GM12878 (cell line): ENCODE measurements around the gene TMEM120B. TPM values are rescaled to one million over a fixed set of nuclear protein-coding genes. Genes with fewer than 3 reads are reported as not detected.

Experiments used
- ATAC-seq: fragments of 200-7000 bp; cut with Tn5 transposase; 3 replicates; pipeline ENCODE4 v1.9.1; 2020; ENCODE audit warnings: mild to moderate bottlenecking, moderate library complexity
- BruUV-seq: library from RNA; stranded (reverse); fragments of 400-500 nt; replicated peaks from 2 replicates; lab custom pipeline; 2021; lab: Mats Ljungman, UMichigan
- CTCF ChIA-PET: fragments of 300-600 bp; sonication (Branson Sonifier 250); formaldehyde crosslinking; extraction: SDS; loops from one replicate; lab custom pipeline; 2021; ENCODE audit warnings: inconsistent platforms; lab: Yijun Ruan, JAX
- POLR2A ChIA-PET: fragments of 350-600 bp; formaldehyde crosslinking; extraction: SDS; loops from one replicate; lab custom pipeline; 2021; ENCODE audit warnings: inconsistent platforms; lab: Charles Lee
- RAD21 ChIA-PET: fragments of 300-600 bp; sonication (Branson Sonifier 250); formaldehyde crosslinking; loops from one replicate; lab custom pipeline; 2023; ENCODE audit warnings: antibody characterized with exemption; ENCODE audit not compliant: unreplicated experiment; lab: Charles Lee
- SMC1A ChIA-PET: fragments of 300-600 bp; sonication (Branson Sonifier 250); formaldehyde crosslinking; loops from one replicate; lab custom pipeline; 2023; ENCODE audit not compliant: unreplicated experiment, uncharacterized antibody; lab: Charles Lee
- DNase-seq: peaks from one replicate; pipeline ENCODE4 v3.0.0-alpha.2; 2011; ENCODE audit warnings: low read depth, low spot score
- FAIRE-seq: peaks from 3 replicates; lab custom pipeline; 2011; peaks lifted over from hg19 to GRCh38; lab: Jason Lieb, UNC
- H2AFZ ChIP-seq: 2 replicates; pipeline ENCODE4 v1.6.0; 2011; ENCODE audit warnings: low read depth, low read length, control low read depth; ENCODE audit not compliant: control insufficient read depth
- H3K27ac ChIP-seq: 2 replicates; pipeline ENCODE4 v1.5.1; 2011; ENCODE audit warnings: control low read depth; ENCODE audit not compliant: control insufficient read depth, insufficient read depth
- H3K27me3 ChIP-seq, 2 experiments: replicated peaks in 1 of 2; 2 replicates each; pipeline versions ENCODE4 v1.6.0 to v1.6.1; 2011; ENCODE audit warnings: low read length in 1 of 2; ENCODE audit not compliant: control insufficient read depth in 2 of 2, insufficient read depth in 2 of 2
- H3K36me3 ChIP-seq, 2 experiments: 2 replicates each; pipeline ENCODE4 v1.5.1; 2011; ENCODE audit warnings: low read length in 1 of 2; ENCODE audit not compliant: control insufficient read depth in 2 of 2, insufficient read depth in 2 of 2
- H3K4me1 ChIP-seq: 2 replicates; pipeline ENCODE4 v1.6.1; 2011; ENCODE audit warnings: mild to moderate bottlenecking, low read length, moderate library complexity, mixed read lengths; ENCODE audit not compliant: control insufficient read depth, insufficient read depth
- H3K4me2 ChIP-seq: 2 replicates; pipeline ENCODE4 v1.6.0; 2011; ENCODE audit warnings: control low read depth; ENCODE audit not compliant: control insufficient read depth, insufficient read depth
- H3K4me3 ChIP-seq: fragments of 200-600 bp; sonication (generic); 2 replicates; pipeline ENCODE4 v1.5.1; 2016
- H3K79me2 ChIP-seq: 2 replicates; pipeline ENCODE4 v1.6.0; 2011; ENCODE audit warnings: low read length; ENCODE audit not compliant: control insufficient read depth, insufficient read depth
- H3K9ac ChIP-seq: 2 replicates; pipeline ENCODE4 v1.8.0; 2011; ENCODE audit warnings: low read length, control low read depth, mixed read lengths; ENCODE audit not compliant: control insufficient read depth, insufficient read depth
- H3K9me3 ChIP-seq: replicated peaks from 3 replicates; pipeline ENCODE4 v1.5.1; 2011; ENCODE audit warnings: mild to moderate bottlenecking, low read length; ENCODE audit not compliant: control insufficient read depth, insufficient read depth
- H4K20me1 ChIP-seq: 2 replicates; pipeline ENCODE4 v1.6.0; 2011; ENCODE audit not compliant: control insufficient read depth, insufficient read depth
- ASH2L ChIP-seq: fragments of 300-600, 200-600 bp; sonication (generic); IDR thresholded peaks from 2 replicates; pipeline ENCODE4 v1.6.1; 2017; ENCODE audit warnings: low read depth, mild to moderate bottlenecking, borderline replicate concordance
- BHLHE40 ChIP-seq, 2 experiments: fragments of 450-650 bp in 1 of 2; IDR thresholded peaks; 2 replicates each; pipeline ENCODE4 v1.6.1; 2011 to 2017; ENCODE audit warnings: low read depth in 2 of 2, borderline replicate concordance in 1 of 2, improper control_type of control experiment in 1 of 2, low read length in 1 of 2, mild to moderate bottlenecking in 1 of 2
- NBN ChIP-seq: fragments of 450-650 bp; IDR thresholded peaks from 2 replicates; pipeline ENCODE4 v1.6.1; 2016
- RUNX3 ChIP-seq: IDR thresholded peaks from 2 replicates; pipeline ENCODE4 v1.6.1; 2012; ENCODE audit warnings: low read length, inconsistent platforms
- TBL1XR1 ChIP-seq: IDR thresholded peaks from 2 replicates; pipeline ENCODE4 v1.6.1; 2012; ENCODE audit warnings: low read depth, low read length, improper control_type of control experiment
- WGBS: methylation state at CpG from one replicate; pipeline ENCODE4 v1.1.6; 2016; ENCODE audit warnings: low lambda C conversion rate; ENCODE audit not compliant: insufficient replicate concordance, insufficient coverage; ENCODE audit errors: missing lambda C conversion rate; 5-methylcytosine and 5-hydroxymethylcytosine counted together
- in situ Hi-C: fragments of 300-500 bp; cut with MboI; formaldehyde crosslinking; loops from 9 replicates; pipeline ENCODE4 v1.14.3; 2018; ENCODE audit warnings: mixed read lengths
- intact Hi-C: fragments of 100-400 bp; cut with micrococcal nuclease; formaldehyde crosslinking; loops from one replicate; pipeline ENCODE4 v1.14.2; 2022; ENCODE audit not compliant: unreplicated experiment
- polyA plus RNA-seq, 11 experiments: library from polyadenylated mRNA; depleted of rRNA in 4 of 11; unstranded in 6 of 11; stranded (reverse) in 5 of 11; fragments of >200 nt; fragmentation: Nextera tagmentation in 4 of 11; fragmentation: Illumina TruSeq in 1 of 11; extraction: Ambion mirVana in 4 of 11; extraction: Trizol in 1 of 11; gene quantifications; 1 replicate in 1 of 11; 2 replicates in 10 of 11; pipeline versions ENCODE4 v1.2.1 to v1.2.3, GENCODE V29; 2011 to 2016; ENCODE audit warnings: inconsistent platforms in 2 of 11, missing spikeins in 2 of 11, low read depth in 1 of 11
- total RNA-seq, 4 experiments: library from RNA; depleted of rRNA in 3 of 4; stranded (reverse); fragments of >200 nt in 3 of 4; fragmentation: Illumina TruSeq in 1 of 4; extraction: Trizol in 1 of 4; gene quantifications; 2 replicates each; pipeline versions ENCODE4 v1.2.1 to v1.2.3, GENCODE V29; 2013 to 2021
- TF ChIP-seq, protein P1 (sequence below): fragments of 450-650 bp; IDR thresholded peaks from 2 replicates; pipeline ENCODE4 v1.6.1; 2017; ENCODE audit warnings: mild to moderate bottlenecking
- TF ChIP-seq, protein P2 (sequence below): IDR thresholded peaks from 2 replicates; pipeline ENCODE4 v1.6.1; 2011; ENCODE audit warnings: mild to moderate bottlenecking, low read depth, low read length, moderate library complexity; ENCODE audit not compliant: insufficient replicate concordance
- TF ChIP-seq, protein P3 (sequence below): fragments of 450-650 bp; IDR thresholded peaks from 2 replicates; pipeline ENCODE4 v1.6.1; 2017; ENCODE audit warnings: borderline replicate concordance

The TMEM120B gene
- total and polyA plus RNA-seq, 10 of the 15 experiments (the other 5 are each of a cell fraction or from before 2014, with no cell fraction given) = 4.0 to 26.2 (median 9.2) TPM

DNA sequence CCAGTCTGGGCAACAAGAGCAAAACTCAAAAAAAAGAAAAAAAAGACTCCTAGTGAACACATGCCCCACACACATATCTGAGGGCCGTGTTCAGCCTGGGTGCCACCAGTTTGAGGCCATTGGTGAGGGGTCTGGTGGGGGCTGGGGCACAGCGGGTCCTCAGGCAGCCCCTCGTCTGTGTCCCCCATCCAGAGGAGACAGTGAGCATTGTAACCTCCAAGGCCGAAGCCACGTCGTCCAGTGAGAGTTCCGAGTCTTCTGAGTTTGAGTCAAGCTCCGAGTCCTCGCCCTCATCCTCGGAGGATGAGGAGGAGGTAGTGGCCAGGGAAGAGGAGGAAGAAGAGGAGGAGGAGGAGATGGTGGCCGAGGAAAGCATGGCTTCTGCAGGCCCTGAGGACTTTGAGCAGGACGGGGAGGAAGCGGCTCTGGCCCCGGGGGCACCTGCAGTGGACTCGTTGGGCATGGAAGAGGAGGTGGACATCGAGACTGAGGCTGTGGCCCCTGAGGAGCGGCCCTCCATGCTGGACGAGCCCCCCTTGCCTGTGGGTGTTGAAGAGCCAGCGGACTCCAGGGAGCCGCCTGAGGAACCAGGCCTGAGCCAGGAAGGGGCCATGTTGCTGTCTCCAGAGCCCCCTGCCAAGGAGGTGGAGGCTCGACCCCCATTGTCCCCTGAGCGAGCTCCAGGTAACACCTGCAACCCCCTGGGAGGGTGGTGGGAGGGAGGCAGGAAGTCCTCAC, 106.8 kb downstream of the TMEM120B start:
- no TSS peak for BruUV-seq
- Histone ChIP-seq H3K36me3 (peaks cover 29 to 32% of the 10 kb centered on the region in 2 experiments; a peak in 3 of 4 replicates), H3K79me2 (no peaks in the 10 kb centered on the region), H3K4me3 (no peak overlapping the region), H3K4me1 (no peaks in the 10 kb centered on the region), H2AFZ (no peak overlapping the region), H3K27ac (no peak overlapping the region), H3K4me2 (no peak overlapping the region), H3K9me3 (no peaks in the 10 kb centered on the region), H4K20me1 (no peaks in the 10 kb centered on the region; the same call in 1 of the 2 replicates), H3K27me3 (no peaks in the 10 kb centered on the region), H3K9ac (no peak overlapping the region)
- no peak for FAIRE-seq
- ChIA-PET POLR2A (no interaction called here), SMC1A (no interaction called here), RAD21 (no interaction called here), CTCF (no interaction called here)
- intact Hi-C loops = no loop called here
- TF ChIP-seq NBN = no peak
- WGBS = 86% methylated on average over 18 of the region's 22 CpGs
- no peak for ATAC-seq
- in situ Hi-C loops = no loop called here
- DNase-seq = no peak

DNA sequence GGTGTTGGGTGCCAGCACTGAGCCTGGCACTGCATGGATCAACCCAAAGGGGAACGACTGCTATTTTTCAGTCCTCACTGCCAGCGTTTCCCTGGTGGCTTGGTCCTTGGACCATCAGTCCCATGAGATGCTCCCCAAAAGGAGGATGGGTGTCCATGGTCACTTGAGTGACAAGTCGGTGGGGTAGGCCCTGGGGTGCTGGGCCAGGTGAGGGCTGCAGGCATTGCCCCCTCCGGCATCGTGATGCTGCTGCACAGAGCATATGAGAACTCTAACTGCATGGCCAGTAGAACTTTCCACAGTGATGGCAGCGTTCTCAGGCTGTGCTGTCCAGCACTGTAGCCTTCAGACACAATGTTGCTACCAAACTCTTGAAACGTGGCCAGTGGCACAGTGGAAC, 107.5 kb downstream of the TMEM120B start:
- ChIA-PET RAD21 (no interaction called here), SMC1A (no interaction called here), POLR2A (no interaction called here), CTCF (interaction anchor here (1.0 kb wide), 1 partner anchor 8 kb away, joined by 3 read pairs; no protein-coding TSS in a partner anchor)
- no peak for DNase-seq
- no peak overlapping the region for H2AFZ ChIP-seq
- TF ChIP-seq, protein P1, sequence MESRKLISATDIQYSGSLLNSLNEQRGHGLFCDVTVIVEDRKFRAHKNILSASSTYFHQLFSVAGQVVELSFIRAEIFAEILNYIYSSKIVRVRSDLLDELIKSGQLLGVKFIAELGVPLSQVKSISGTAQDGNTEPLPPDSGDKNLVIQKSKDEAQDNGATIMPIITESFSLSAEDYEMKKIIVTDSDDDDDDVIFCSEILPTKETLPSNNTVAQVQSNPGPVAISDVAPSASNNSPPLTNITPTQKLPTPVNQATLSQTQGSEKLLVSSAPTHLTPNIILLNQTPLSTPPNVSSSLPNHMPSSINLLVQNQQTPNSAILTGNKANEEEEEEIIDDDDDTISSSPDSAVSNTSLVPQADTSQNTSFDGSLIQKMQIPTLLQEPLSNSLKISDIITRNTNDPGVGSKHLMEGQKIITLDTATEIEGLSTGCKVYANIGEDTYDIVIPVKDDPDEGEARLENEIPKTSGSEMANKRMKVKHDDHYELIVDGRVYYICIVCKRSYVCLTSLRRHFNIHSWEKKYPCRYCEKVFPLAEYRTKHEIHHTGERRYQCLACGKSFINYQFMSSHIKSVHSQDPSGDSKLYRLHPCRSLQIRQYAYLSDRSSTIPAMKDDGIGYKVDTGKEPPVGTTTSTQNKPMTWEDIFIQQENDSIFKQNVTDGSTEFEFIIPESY = no peak
- TF ChIP-seq, protein P2, sequence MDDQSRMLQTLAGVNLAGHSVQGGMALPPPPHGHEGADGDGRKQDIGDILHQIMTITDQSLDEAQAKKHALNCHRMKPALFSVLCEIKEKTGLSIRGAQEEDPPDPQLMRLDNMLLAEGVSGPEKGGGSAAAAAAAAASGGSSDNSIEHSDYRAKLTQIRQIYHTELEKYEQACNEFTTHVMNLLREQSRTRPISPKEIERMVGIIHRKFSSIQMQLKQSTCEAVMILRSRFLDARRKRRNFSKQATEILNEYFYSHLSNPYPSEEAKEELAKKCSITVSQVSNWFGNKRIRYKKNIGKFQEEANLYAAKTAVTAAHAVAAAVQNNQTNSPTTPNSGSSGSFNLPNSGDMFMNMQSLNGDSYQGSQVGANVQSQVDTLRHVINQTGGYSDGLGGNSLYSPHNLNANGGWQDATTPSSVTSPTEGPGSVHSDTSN = no peak
- TF ChIP-seq, protein P3, sequence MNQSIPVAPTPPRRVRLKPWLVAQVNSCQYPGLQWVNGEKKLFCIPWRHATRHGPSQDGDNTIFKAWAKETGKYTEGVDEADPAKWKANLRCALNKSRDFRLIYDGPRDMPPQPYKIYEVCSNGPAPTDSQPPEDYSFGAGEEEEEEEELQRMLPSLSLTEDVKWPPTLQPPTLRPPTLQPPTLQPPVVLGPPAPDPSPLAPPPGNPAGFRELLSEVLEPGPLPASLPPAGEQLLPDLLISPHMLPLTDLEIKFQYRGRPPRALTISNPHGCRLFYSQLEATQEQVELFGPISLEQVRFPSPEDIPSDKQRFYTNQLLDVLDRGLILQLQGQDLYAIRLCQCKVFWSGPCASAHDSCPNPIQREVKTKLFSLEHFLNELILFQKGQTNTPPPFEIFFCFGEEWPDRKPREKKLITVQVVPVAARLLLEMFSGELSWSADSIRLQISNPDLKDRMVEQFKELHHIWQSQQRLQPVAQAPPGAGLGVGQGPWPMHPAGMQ = no peak
- TF ChIP-seq ASH2L (no peak), RUNX3 (no peak), BHLHE40 (IDR thresholded peaks at IDR 0.05; ENCODE audit: borderline replicate concordance in 1 of 2, low read depth in 2 of 2, low read length in 1 of 2) (no peak), TBL1XR1 (no peak)
- no TSS peak for BruUV-seq
- H3K9ac ChIP-seq = no peak overlapping the region
- no peak overlapping the region for H3K4me2 ChIP-seq
- intact Hi-C loops (no loop called here), in situ Hi-C loops (no loop called here)
- FAIRE-seq = no peak
- no peaks in the 10 kb centered on the region; the same call in 1 of the 2 replicates for H4K20me1 ChIP-seq
- H3K9me3 ChIP-seq = no peaks in the 10 kb centered on the region
- ATAC-seq = no peak
- no peak overlapping the region for H3K4me3 ChIP-seq
- H3K27me3 ChIP-seq = no peaks in the 10 kb centered on the region
- no peaks in the 10 kb centered on the region for H3K79me2 ChIP-seq
- no peaks in the 10 kb centered on the region for H3K4me1 ChIP-seq
- no peak overlapping the region for H3K27ac ChIP-seq
- WGBS = 98% methylated on average over 7 of the region's 7 CpGs
- peaks cover 29 to 31% of the 10 kb centered on the region in 2 experiments; a peak in 3 of 4 replicates for H3K36me3 ChIP-seq
